Mammary epithelial cell (primary cell): ENCODE data around the gene P2RX7.

ENCODE experiments used
- CTCF ChIP-seq, 2 donors: IDR thresholded peaks in 1 of 2; conservative IDR thresholded peaks in 1 of 2; 2 replicates each; pipeline ENCODE4 v1.5.1; 2011 to 2012; ENCODE audit warnings: inconsistent platforms in 2 of 2, low read length in 2 of 2, mild to moderate bottlenecking in 2 of 2, control low read depth in 1 of 2, low read depth in 1 of 2; ENCODE audit not compliant: insufficient read depth in 1 of 2; ENCODE audit errors: extremely low read depth in 1 of 2
- EZH2 ChIP-seq: IDR thresholded peaks from 2 replicates; pipeline ENCODE4 v1.6.1; 2012; ENCODE audit warnings: low read length, inconsistent platforms, borderline replicate concordance

- TF ChIP-seq CTCF (conservative IDR thresholded peaks at IDR 0.05 in 1 of 2, IDR thresholded peaks at IDR 0.05 in 1 of 2; ENCODE audit: extremely low read depth in 1 of 2, insufficient read depth in 1 of 2, low read depth in 1 of 2, low read length in 2 of 2): no peak
- no peak for TF ChIP-seq EZH2
These were observed 48.5 kb downstream of the P2RX7 start for GRCh38 chr12:121181181-121181580.
